LNCaP clone FGC (cell line): ENCODE results near the gene HFE.
A peak's percentile ranks its signal among the peaks of the same experiment; 100 is the strongest.

ENCODE experiments used
- DNase-seq: peaks from one replicate; pipeline ENCODE4 v3.0.0-alpha.2; 2011; ENCODE audit warnings: low read depth
- H3K4me3 ChIP-seq: 2 replicates; pipeline ENCODE4 v1.5.1; 2011; ENCODE audit warnings: mild to moderate bottlenecking, low read depth, low read length, control low read depth
- CTCF ChIP-seq: IDR thresholded peaks from 2 replicates; pipeline ENCODE4 v1.5.1; 2012; ENCODE audit warnings: mild to moderate bottlenecking; ENCODE audit not compliant: control insufficient read depth, insufficient read depth; ENCODE audit errors: extremely low read depth

Gene HFE

GRCh38 chr6:26128013-26128771 lies 41.0 kb downstream of the HFE start:
- no peak for DNase-seq
- TF ChIP-seq CTCF = no peak
- H3K4me3 ChIP-seq = no peak overlapping the region

GRCh38 chr6:26129656-26130055 lies 42.4 kb downstream of the HFE start:
- no peak overlapping the region for H3K4me3 ChIP-seq
- TF ChIP-seq CTCF = no peak
- no peak for DNase-seq

GRCh38 chr6:26130581-26131249 lies 43.5 kb downstream of the HFE start:
- H3K4me3 ChIP-seq = no peak overlapping the region
- DNase-seq = no peak
- TF ChIP-seq CTCF = no peak

- H3K4me3 ChIP-seq = no peak overlapping the region
- no peak for TF ChIP-seq CTCF
- peak; percentile 63 for DNase-seq
Observed at GRCh38 chr6:26131618-26132017, 44.4 kb downstream of the HFE start.

- H3K4me3 ChIP-seq = no peak overlapping the region
- no peak for DNase-seq
- no peak for TF ChIP-seq CTCF
Observed at GRCh38 chr6:26133730-26134129, 46.5 kb downstream of the HFE start.

- no peak for TF ChIP-seq CTCF
- no peak overlapping the region for H3K4me3 ChIP-seq
- DNase-seq = no peak
Observed at GRCh38 chr6:26136321-26136720, 49.1 kb downstream of the HFE start.
